Measurements from ENCODE around the gene EOLA2.
"Not testable (repeated sequence)": the region's sequence is repeated elsewhere in the genome, so short reads cannot be mapped to it uniquely, and the experiment has no call there.

EOLA2 gene

DNA sequence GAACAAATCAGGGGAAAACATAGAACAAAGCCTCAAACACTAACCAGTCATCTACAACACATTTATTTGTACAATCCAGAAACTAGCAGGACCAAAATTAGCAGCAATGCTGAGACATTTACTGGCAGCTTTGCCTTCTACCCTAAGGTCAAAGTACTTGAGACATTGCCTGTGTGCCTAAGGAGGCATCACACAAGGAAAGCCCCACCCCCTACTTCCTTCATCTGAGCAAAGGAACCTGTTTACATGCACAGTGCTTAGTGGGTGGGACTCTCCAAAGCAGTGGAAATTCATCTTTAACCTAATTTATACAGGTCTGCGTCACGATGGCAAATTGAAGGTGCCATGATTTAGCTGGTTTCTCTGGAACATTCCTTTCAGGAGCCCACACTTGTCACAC is 6.1 kb downstream of the EOLA2 start:
- DNase-seq = not testable (repeated sequence)

- DNase-seq = not testable (repeated sequence)
Measured at GRCh38 chrX:149931355-149931754, 6.9 kb downstream of the EOLA2 start.

- DNase-seq = not testable (repeated sequence)
Measured at GRCh38 chrX:149929400-149929799, 8.9 kb downstream of the EOLA2 start, which contains the start of gene HSFX4. HSFX4 (plus strand) TSS chrX:149929573; CDS start chrX:149929645, 72 bp downstream.

- not testable (repeated sequence) for DNase-seq
Measured at GRCh38 chrX:149928635-149929034, 9.7 kb downstream of the EOLA2 start.

DNA sequence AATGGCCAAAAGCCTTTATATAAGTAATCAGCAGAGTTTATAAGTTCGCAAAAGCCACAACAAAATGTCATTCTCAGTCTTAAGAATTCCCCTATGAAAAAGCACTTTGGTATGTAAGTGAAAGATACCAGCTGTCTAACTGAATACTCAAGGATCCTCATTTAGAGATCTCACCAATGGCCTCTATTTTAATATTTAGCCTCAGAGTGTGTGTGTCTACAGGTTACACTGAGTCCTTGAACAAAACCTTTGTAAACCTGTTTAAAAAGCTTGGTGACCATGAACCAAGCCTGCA is 10.4 kb downstream of the EOLA2 start:
- DNase-seq = not testable (repeated sequence)

DNA sequence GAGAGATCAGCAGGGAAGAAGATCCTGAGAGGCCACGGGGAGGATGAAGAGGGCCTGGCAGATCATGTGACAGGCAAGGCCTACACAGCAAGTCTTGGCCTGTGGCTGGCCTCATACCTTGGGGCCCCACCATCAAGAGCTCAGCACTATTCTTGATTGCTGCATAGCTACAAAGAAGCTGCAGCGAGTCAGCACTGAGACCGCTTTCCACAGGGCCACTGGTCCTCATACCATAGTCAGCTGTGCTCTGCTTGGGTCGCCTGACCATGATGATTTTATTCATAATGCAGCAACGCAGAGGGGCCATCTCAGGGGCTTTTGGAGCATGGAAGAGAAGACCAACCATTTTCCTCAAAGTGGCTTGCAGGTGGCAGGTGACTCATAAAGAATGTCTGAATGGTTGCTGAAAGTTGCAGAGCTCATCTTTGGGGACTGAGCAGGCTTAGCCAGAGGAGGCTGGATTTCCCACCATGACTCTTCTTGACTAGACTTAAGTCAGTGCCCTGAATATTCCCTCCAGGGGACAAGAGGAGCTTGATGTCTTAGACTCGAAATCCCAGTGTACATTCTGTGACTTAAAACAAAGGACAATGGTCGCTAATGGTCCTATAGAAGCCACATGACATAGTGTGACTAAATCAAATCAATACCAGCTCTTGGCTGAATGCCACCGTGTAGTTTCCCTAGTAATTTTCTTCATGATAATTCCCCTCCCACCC is 10.9 kb downstream of the EOLA2 start:
- not testable (repeated sequence) for DNase-seq

GRCh38 chrX:149924434-149924833 is 13.9 kb downstream of the EOLA2 start:
- not testable (repeated sequence) for DNase-seq

GRCh38 chrX:149923836-149924235 is 14.5 kb downstream of the EOLA2 start:
- DNase-seq = not testable (repeated sequence)

- DNase-seq = no peak
Measured at GRCh38 chrX:149916745-149917392, 21.4 kb downstream of the EOLA2 start.

GRCh38 chrX:149910178-149910695 is 28.1 kb downstream of the EOLA2 start:
- no peak for DNase-seq

GRCh38 chrX:149909324-149910177 is 28.7 kb downstream of the EOLA2 start:
- DNase-seq = no peak

GRCh38 chrX:149908727-149909126 is 29.6 kb downstream of the EOLA2 start:
- no peak for DNase-seq

DNA sequence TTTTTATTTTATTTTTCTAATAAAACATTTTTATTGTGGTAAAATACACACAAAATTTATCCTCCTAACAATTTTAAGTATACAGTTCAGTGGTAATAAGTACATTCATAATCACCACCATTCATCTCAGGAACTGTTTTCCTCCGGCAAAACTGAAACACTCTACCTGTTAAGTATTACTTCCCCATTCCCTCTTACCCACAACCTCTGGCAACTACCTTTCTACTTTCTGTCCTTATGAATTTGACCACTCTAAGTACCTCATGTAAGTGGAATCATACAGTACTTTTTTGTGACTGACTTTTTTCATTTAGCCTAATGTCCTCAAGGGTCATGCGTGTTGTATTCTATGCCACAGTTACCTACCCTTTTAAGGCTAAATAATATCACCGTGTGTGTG is 30.0 kb downstream of the EOLA2 start:
- no peak for DNase-seq

GRCh38 chrX:149903889-149904748 is 34.2 kb downstream of the EOLA2 start:
- DNase-seq = no peak

DNA sequence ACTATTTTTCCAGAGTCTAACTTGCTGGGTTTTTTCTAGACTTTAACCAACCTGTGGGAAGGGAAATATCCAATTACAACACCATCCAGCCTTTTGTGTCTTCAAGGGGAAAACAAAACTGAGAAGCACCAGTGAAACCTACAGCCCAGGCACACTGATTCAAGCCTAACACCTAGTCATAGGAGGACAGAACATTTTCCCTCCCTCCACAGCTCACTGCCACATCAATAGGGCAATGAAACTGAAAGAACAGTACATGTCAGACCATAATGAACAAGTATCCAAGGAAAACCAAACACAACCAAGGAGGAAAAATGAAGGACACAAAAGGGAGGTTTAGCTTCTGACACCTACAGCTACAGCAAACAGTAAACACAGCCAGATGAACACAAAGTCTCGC is 39.7 kb downstream of the EOLA2 start:
- no peak for DNase-seq

GRCh38 chrX:149890828-149891227 is 47.5 kb downstream of the EOLA2 start:
- DNase-seq = not testable (repeated sequence)
